Right ventricle myocardium inferior (tissue), 1 donor: ENCODE measurements around the gene F2R. TPM values are rescaled to one million over a fixed set of nuclear protein-coding genes. Genes with fewer than 3 reads are reported as not detected.
"Not testable (repeated sequence)": the region's sequence is repeated elsewhere in the genome, so short reads cannot be mapped to it uniquely, and the experiment has no call there.

Source experiments
- ATAC-seq: fragments of 200-7000 bp; cut with Tn5 transposase; one replicate; pipeline ENCODE4 v1.9.1; 2020; ENCODE audit warnings: mild to moderate bottlenecking, moderate library complexity
- DNase-seq: peaks from one replicate; pipeline ENCODE4 v3.0.0; 2021; ENCODE audit errors: missing footprints
- intact Hi-C: fragments of 100-400 bp; cut with DNase I; formaldehyde crosslinking; loops from one replicate; pipeline ENCODE4 v1.11.0; 2022
- total RNA-seq: library from RNA; stranded (reverse); fragmentation: NEBNext Ultra II Directional; extraction: Animal tissue kit (Norgen Biotek cat#: 25700); gene quantifications from one replicate; pipeline ENCODE4 v1.2.1, GENCODE V29; 2021
- donor health status: DM: no; HTN: yes; CAD: no; lungs with severe emphysema.

The F2R gene
- total RNA-seq, 1 donor from 2014 or later = 5.7 TPM

- DNase-seq (no peak), ATAC-seq (no peak)
- intact Hi-C loops = no loop called here
These were observed 21.9 kb downstream of the F2R start for GRCh38 chr5:76737846-76738245.

GRCh38 chr5:76741506-76741905 lies 25.6 kb downstream of the F2R start:
- DNase-seq, intact Hi-C loops, ATAC-seq: not testable (repeated sequence)

GRCh38 chr5:76742583-76742982 lies 26.7 kb downstream of the F2R start:
- intact Hi-C loops = no loop called here
- no peak for ATAC-seq
- no peak for DNase-seq

- DNase-seq = no peak
- intact Hi-C loops = no loop called here
- no peak for ATAC-seq
These were observed 28.7 kb downstream of the F2R start for GRCh38 chr5:76744632-76745031.

GRCh38 chr5:76745670-76746069 lies 29.7 kb downstream of the F2R start:
- ATAC-seq = no peak
- no peak for DNase-seq
- intact Hi-C loops = no loop called here

- ATAC-seq (no peak), DNase-seq (no peak)
- intact Hi-C loops = no loop called here
These were observed 30.8 kb downstream of the F2R start for GRCh38 chr5:76746677-76747076.

- intact Hi-C loops = no loop called here
- ATAC-seq (no peak), DNase-seq (no peak)
These were observed 31.8 kb downstream of the F2R start for GRCh38 chr5:76747706-76748105.

GRCh38 chr5:76751291-76751690 lies 35.4 kb downstream of the F2R start:
- ATAC-seq = no peak
- DNase-seq = no peak
- intact Hi-C loops = no loop called here

- intact Hi-C loops = no loop called here
- ATAC-seq (no peak), DNase-seq (no peak)
These were observed 38.7 kb downstream of the F2R start for GRCh38 chr5:76754668-76755078.

- intact Hi-C loops = no loop called here
- ATAC-seq (no peak), DNase-seq (no peak)
These were observed 40.1 kb downstream of the F2R start for GRCh38 chr5:76755779-76756637.

- ATAC-seq = no peak
- no peak for DNase-seq
These were observed 41.1 kb downstream of the F2R start for GRCh38 chr5:76757049-76757448.

GRCh38 chr5:76761118-76761517 lies 45.2 kb downstream of the F2R start:
- DNase-seq, ATAC-seq, intact Hi-C loops: not testable (repeated sequence)

More at GRCh38 chr5:76757049-76757448, 41.1 kb downstream of the F2R start:
- intact Hi-C loops = no loop called here

GRCh38 chr5:76762484-76762883 lies 46.6 kb downstream of the F2R start:
- intact Hi-C loops = no loop called here

GRCh38 chr5:76763136-76763535 lies 47.2 kb downstream of the F2R start:
- ATAC-seq = no peak
- intact Hi-C loops = no loop called here
- no peak for DNase-seq

More at GRCh38 chr5:76762484-76762883, 46.6 kb downstream of the F2R start:
- DNase-seq (no peak), ATAC-seq (no peak)

- intact Hi-C loops = no loop called here
- ATAC-seq = no peak
- no peak for DNase-seq
These were observed 48.4 kb downstream of the F2R start for GRCh38 chr5:76764374-76764773.

- intact Hi-C loops = no loop called here
- no peak for ATAC-seq
- DNase-seq = no peak
These were observed 49.3 kb downstream of the F2R start for GRCh38 chr5:76765249-76765648.

- no peak for ATAC-seq
- intact Hi-C loops = no loop called here
- no peak for DNase-seq
These were observed 50.8 kb downstream of the F2R start for GRCh38 chr5:76766746-76767145.

GRCh38 chr5:76771041-76771440 lies 55.1 kb downstream of the F2R start:
- not testable (repeated sequence) for DNase-seq, ATAC-seq
- intact Hi-C loops = loop anchor here (5.0 kb wide), 1 partner anchor 54 kb away; the partner anchor contains the start of gene F2R

- intact Hi-C loops = loop anchor here (5.0 kb wide), 1 partner anchor 55 kb away; the partner anchor contains the start of gene F2R
- no peak for DNase-seq
- no peak for ATAC-seq
These were observed 55.9 kb downstream of the F2R start for GRCh38 chr5:76771705-76772405.

- ATAC-seq = no peak
- no peak for DNase-seq
- intact Hi-C loops = no loop called here
These were observed 60.0 kb downstream of the F2R start for GRCh38 chr5:76775921-76776320.
